GM23248 (cell line): ENCODE measurements around the gene PLXNB1. TPM values are rescaled to one million over a fixed set of nuclear protein-coding genes. Genes with fewer than 3 reads are reported as not detected.

Experiments used
- DNase-seq: peaks from one replicate; pipeline ENCODE4 v3.0.0-alpha.2; 2015
- H2AFZ ChIP-seq: fragments of 200-600 bp; sonication (generic); 2 replicates; pipeline ENCODE4 v1.6.1; 2016; ENCODE audit warnings: antibody characterized with exemption
- H3F3A ChIP-seq: fragments of 200-600 bp; sonication (generic); 2 replicates; pipeline ENCODE4 v1.6.1; 2016; ENCODE audit warnings: mild to moderate bottlenecking, antibody characterized with exemption, mixed run types; ENCODE audit not compliant: insufficient read depth
- H3K27ac ChIP-seq: fragments of 200-600 bp; sonication (generic); 2 replicates; pipeline ENCODE4 v1.5.1; 2016; ENCODE audit warnings: mild to moderate bottlenecking
- H3K27me3 ChIP-seq: fragments of 200-600 bp; sonication (generic); replicated peaks from 2 replicates; pipeline ENCODE4 v1.6.1; 2016; ENCODE audit warnings: mild to moderate bottlenecking; ENCODE audit not compliant: insufficient read depth
- H3K36me3 ChIP-seq: fragments of 200-600 bp; sonication (generic); 2 replicates; pipeline ENCODE4 v1.6.1; 2016; ENCODE audit warnings: low read depth, mild to moderate bottlenecking
- H3K4me1 ChIP-seq: fragments of 200-600 bp; sonication (generic); 2 replicates; pipeline ENCODE4 v1.6.1; 2016; ENCODE audit warnings: mild to moderate bottlenecking; ENCODE audit not compliant: insufficient read depth
- H3K4me2 ChIP-seq: fragments of 200-600 bp; sonication (generic); one replicate; pipeline ENCODE4 v1.6.1; 2016; ENCODE audit warnings: mild to moderate bottlenecking; ENCODE audit not compliant: unreplicated experiment
- H3K4me3 ChIP-seq: fragments of 200-600 bp; sonication (generic); 2 replicates; pipeline ENCODE4 v1.5.1; 2016; ENCODE audit warnings: mild to moderate bottlenecking
- H3K79me2 ChIP-seq: fragments of 200-600 bp; sonication (generic); 2 replicates; pipeline ENCODE4 v1.6.1; 2016; ENCODE audit warnings: mild to moderate bottlenecking; ENCODE audit not compliant: insufficient read depth
- H3K9ac ChIP-seq: fragments of 200-600 bp; sonication (generic); 2 replicates; pipeline ENCODE4 v1.6.1; 2016; ENCODE audit warnings: mild to moderate bottlenecking
- H3K9me2 ChIP-seq: fragments of 200-600 bp; sonication (generic); 2 replicates; pipeline ENCODE4 v1.6.1; 2016; ENCODE audit warnings: mixed run types, mild to moderate bottlenecking, moderate library complexity; ENCODE audit not compliant: insufficient read depth
- H3K9me3 ChIP-seq: fragments of 200-600 bp; sonication (generic); one replicate; pipeline ENCODE4 v1.6.1; 2017; ENCODE audit warnings: low read depth
- H4K20me1 ChIP-seq: fragments of 200-600 bp; sonication (generic); 2 replicates; pipeline ENCODE4 v1.6.0; 2016; ENCODE audit not compliant: insufficient read depth
- EZH2 ChIP-seq: fragments of 200-600 bp; sonication (generic); IDR thresholded peaks from 2 replicates; pipeline ENCODE4 v1.6.1; 2018; ENCODE audit warnings: antibody characterized with exemption, mild to moderate bottlenecking; ENCODE audit not compliant: insufficient read depth, poor library complexity, severe bottlenecking
- EZH2phosphoT487 ChIP-seq: fragments of 200-600 bp; sonication (generic); IDR thresholded peaks from 2 replicates; pipeline ENCODE4 v1.6.1; 2018; ENCODE audit warnings: antibody characterized with exemption, moderate library complexity, mild to moderate bottlenecking, low read depth; ENCODE audit not compliant: insufficient read depth
- WGBS, 2 experiments: methylation state at CpG; one replicate each; pipeline ENCODE4 v1.1.6; 2015 to 2017; ENCODE audit warnings: low lambda C conversion rate in 2 of 2, low coverage in 1 of 2; ENCODE audit errors: missing lambda C conversion rate in 2 of 2; 5-methylcytosine and 5-hydroxymethylcytosine counted together
- in situ Hi-C: fragments of 300-500 bp; cut with MboI; formaldehyde crosslinking; loops from 2 replicates; pipeline ENCODE4 v1.15.0; 2020
- polyA plus RNA-seq: library from polyadenylated mRNA; unstranded; fragments of >200 nt; fragmentation: Nextera tagmentation; extraction: Ambion mirVana; gene quantifications from 2 replicates; pipeline ENCODE4 v1.2.1, GENCODE V29; 2016
- total RNA-seq: library from RNA; depleted of rRNA; stranded (reverse); fragments of >200 nt; shearing (Covaris generic); gene quantifications from 2 replicates; pipeline ENCODE4 v1.2.3, GENCODE V29; 2014

The PLXNB1 gene
- total and polyA plus RNA-seq, 2 experiments from 2014 or later, result 3.3 to 5.5 TPM

DNA sequence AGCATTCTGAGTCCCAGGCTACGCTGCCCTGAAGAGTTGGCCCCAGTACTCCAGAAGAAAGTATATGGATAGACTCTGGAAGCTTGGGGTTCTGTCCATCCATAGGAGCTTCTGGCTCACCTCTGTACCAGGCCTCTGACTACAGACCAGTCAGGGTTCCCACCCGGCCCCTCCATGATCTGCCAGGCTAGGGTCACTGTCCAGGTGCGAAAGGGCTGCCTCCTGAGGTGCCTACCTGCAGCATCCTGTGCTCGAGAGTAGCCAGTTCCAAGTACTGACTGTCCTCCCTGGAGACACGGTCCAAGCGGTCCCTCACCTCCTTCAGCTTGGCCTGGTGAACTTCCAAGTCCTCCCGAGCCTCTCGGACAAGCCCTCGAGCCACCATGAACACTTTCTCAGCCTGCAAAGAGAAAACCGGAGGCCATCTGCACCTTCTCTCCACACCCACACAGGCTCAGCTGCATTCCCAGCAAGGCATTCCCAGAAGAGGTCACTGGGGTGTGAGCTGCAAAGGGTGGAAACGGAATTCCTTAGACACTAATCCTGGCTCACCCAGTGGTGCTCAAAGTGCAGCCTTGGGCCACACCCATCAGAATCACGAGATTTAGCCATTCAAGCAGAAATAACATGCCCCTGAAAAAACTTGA lies 3.7 kb upstream of the PLXNB1 start:
- Histone ChIP-seq H3F3A (0 out of 2 replicates have a peak, but pooled peaks cover 6% of the 10 kb centered on the region), H3K36me3 (no peaks in the 10 kb centered on the region), H3K27ac (peak overlapping the region; percentile 59), H2AFZ (0 out of 2 replicates have a peak overlapping the region, but pooled peaks have one; percentile 24), H3K9me3 (no peaks in the 10 kb centered on the region), H3K27me3 (no peaks in the 10 kb centered on the region), H3K4me1 (peaks cover 18% of the 10 kb centered on the region), H3K4me3 (peak overlapping the region; percentile 13; the same call in 1 of the 2 replicates), H3K79me2 (no peaks in the 10 kb centered on the region), H3K9me2 (no peaks in the 10 kb centered on the region), H3K4me2 (peak overlapping the region; percentile 41), H4K20me1 (no peaks in the 10 kb centered on the region), H3K9ac (peak overlapping the region; percentile 48)
- WGBS, 2 experiments, result 29% methylated on average over 12 of the region's 12 CpGs
- peak; percentile 83 for DNase-seq
- TF ChIP-seq EZH2, result no peak
- no peak for TF ChIP-seq EZH2phosphoT487
- in situ Hi-C loops, result loop anchor here (10.0 kb wide), 1 partner anchor 159 kb away; no protein-coding TSS in a partner anchor

DNA sequence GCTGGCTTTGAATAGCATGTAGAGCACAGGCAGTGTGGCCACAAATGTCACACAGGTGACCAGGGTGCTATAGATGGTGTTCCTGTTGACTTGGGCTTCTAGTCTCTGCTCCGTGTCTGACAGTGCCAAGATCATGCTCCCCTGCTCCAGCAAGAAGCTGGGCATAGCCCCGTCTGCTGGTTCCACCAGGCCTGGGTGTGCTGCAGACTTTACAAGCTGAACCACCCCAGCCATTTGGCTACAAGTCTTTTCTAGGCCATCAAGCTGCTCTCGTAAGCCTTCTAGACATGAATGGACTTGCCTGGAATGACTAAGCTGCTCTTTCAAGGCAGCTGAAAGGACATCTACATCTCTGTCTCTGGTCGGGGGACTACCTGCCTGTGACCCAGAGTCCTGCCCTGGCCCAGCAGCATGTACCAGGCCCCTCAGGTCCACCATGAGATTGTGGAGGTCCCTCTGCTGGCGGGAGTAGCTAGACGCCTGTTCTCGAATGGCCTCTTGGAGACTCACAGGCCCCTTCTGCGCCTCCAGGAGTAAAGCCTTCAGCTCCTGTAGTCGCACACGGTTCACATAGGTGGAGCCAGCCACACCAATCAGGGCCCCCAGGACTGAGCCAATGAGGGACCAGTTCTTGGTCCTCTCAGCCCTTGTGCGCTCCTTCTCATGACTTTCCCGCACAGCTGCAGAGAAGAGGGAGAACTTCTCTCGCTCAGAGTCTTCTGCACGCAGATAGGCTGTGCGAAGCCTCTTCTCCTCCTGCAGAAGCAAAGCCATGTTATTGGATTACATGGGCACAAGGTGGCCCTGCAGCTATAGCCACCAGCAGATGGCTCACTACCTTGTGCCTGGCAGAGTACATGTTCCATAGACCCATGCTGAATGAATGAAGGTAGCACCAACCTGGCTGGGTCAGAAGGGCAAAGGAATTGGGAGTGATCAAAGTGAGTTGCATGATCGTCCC lies 2.8 kb upstream of the PLXNB1 start:
- Histone ChIP-seq H3K4me2 (peak overlapping the region; percentile 41), H3K79me2 (no peaks in the 10 kb centered on the region), H3K9me3 (no peaks in the 10 kb centered on the region), H3K9ac (no peak overlapping the region), H3K4me1 (peaks cover 21% of the 10 kb centered on the region), H3K9me2 (no peaks in the 10 kb centered on the region), H3K27me3 (no peaks in the 10 kb centered on the region), H3F3A (0 out of 2 replicates have a peak, but pooled peaks cover 6% of the 10 kb centered on the region), H2AFZ (no peak overlapping the region), H3K36me3 (no peaks in the 10 kb centered on the region), H4K20me1 (no peaks in the 10 kb centered on the region), H3K4me3 (0 out of 2 replicates have a peak overlapping the region, but pooled peaks have one; percentile 13), H3K27ac (no peak overlapping the region)
- no peak for TF ChIP-seq EZH2phosphoT487
- no peak for TF ChIP-seq EZH2
- 71 to 73% methylated on average over 16 of the region's 16 CpGs for WGBS, 2 experiments
- no peak for DNase-seq
- in situ Hi-C loops, result loop anchor here (10.0 kb wide), 1 partner anchor 158 kb away; no protein-coding TSS in a partner anchor

DNA sequence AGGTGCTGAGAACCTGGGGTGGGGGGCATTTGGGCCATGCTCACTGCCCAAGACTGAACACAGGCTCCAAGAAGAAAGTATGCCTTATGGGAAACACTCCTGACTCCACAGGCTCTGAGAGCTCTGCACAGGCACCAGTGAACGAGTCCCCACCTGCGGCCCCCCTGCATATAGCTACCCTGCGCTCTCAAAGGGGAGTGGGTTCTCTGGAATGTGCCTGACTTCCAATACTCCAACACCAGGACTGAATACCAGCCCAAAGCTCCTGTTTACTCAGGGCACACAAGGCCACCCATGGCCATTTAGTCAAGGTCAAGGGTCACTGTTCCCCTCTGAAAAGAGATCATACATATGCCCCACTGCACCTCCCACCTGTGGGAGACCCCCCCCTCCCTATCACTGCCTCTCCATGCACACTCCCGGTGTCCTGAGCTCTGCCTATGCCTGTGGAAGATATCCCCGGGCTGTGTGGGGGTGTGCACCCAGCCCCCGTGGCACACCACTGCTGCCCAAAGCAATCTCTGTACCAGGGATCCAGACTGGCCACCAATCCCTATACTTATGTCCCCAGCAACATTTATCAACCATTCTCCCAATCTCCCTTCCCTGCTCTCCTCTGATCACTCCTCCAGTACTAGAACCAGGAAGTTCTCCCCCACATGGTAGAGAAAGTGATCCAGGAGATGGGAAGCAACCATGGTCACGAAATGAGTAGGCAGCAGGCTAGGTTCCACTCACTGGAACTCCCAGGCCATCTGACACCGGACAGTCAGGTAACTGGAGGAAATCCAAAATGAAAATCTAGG lies 1.5 kb upstream of the PLXNB1 start:
- Histone ChIP-seq H3K9me2 (no peaks in the 10 kb centered on the region), H3K9ac (no peak overlapping the region), H4K20me1 (no peaks in the 10 kb centered on the region), H3K4me2 (no peak overlapping the region), H2AFZ (no peak overlapping the region), H3K4me3 (no peak overlapping the region), H3K36me3 (no peaks in the 10 kb centered on the region), H3K27me3 (no peaks in the 10 kb centered on the region), H3K9me3 (no peaks in the 10 kb centered on the region), H3K79me2 (no peaks in the 10 kb centered on the region), H3F3A (0 out of 2 replicates have a peak, but pooled peaks cover 6% of the 10 kb centered on the region), H3K27ac (no peak overlapping the region), H3K4me1 (peaks cover 21% of the 10 kb centered on the region)
- no peak for DNase-seq
- TF ChIP-seq EZH2phosphoT487 (no peak), EZH2 (no peak)
- in situ Hi-C loops, result loop anchor here (10.0 kb wide), 1 partner anchor 157 kb away; no protein-coding TSS in a partner anchor
- 89 to 93% methylated on average over 8 of the region's 8 CpGs for WGBS, 2 experiments
